Motor neuron (in vitro differentiated cells): Measurements from ENCODE around the gene SLC35G6. TPM values are rescaled to one million over a fixed set of nuclear protein-coding genes. Genes with fewer than 3 reads are reported as not detected.

Experiments used
- total RNA-seq, 8 experiments: library from RNA; unstranded; fragments of 300-600 nt; gene quantifications; 2 replicates each; pipeline versions ENCODE4 v1.2.3 to v1.2.4, GENCODE V29; 2022

The SLC35G6 gene
- total RNA-seq, 8 experiments from 2014 or later, result 0.49 to 1.9 (median 0.86) TPM

Other genes starting within 250 kb of the SLC35G6 start
- 10 to 100 TPM; 31.3 to 63.1 (median 40.6) TPM for gene DVL2, start 246.9 kb upstream of the SLC35G6 start, total RNA-seq
- 10 to 100 TPM; 25.2 to 63.1 (median 49.4) TPM for gene PHF23, start 242.0 kb upstream of the SLC35G6 start, total RNA-seq
- gene GABARAP, start 239.0 kb upstream of the SLC35G6 start, total RNA-seq, result 100 to 1,000 TPM; 336 to 734 (median 573) TPM
- 10 to 100 TPM; 36.5 to 94.1 (median 56.7) TPM for gene CTDNEP1, start 229.7 kb upstream of the SLC35G6 start, total RNA-seq
- gene ELP5, start 229.2 kb upstream of the SLC35G6 start, total RNA-seq, result 10 to 100 TPM; 30.5 to 62.7 (median 51.5) TPM
- 1 to 10 TPM in 4 of 8 experiments, under 1 TPM in 4; 0.32 to 3.7 (median 0.99) TPM for gene CLDN7, start 219.0 kb upstream of the SLC35G6 start, total RNA-seq
- gene SLC2A4, start 199.7 kb upstream of the SLC35G6 start, total RNA-seq, result 1 to 10 TPM in 1 of 8 experiments, under 1 TPM in 7; 0.20 to 1.4 (median 0.38) TPM
- 1 to 10 TPM in 3 of 8 experiments, under 1 TPM in 5; 0.09 to 2.4 (median 0.51) TPM for gene YBX2, start 186.8 kb upstream of the SLC35G6 start, total RNA-seq
- 100 to 1,000 TPM; 104 to 785 (median 231) TPM for gene EIF5A, start 173.8 kb upstream of the SLC35G6 start, total RNA-seq
- 10 to 100 TPM; 35.1 to 61.1 (median 52.0) TPM for gene GPS2, start 166.1 kb upstream of the SLC35G6 start, total RNA-seq
- gene NEURL4, start 152.1 kb upstream of the SLC35G6 start, total RNA-seq, result 10 to 100 TPM; 11.4 to 44.6 (median 27.1) TPM
- 10 to 100 TPM in 6 of 8 experiments, 1 to 10 TPM in 2; 4.9 to 36.4 (median 11.4) TPM for gene ACAP1, start 144.9 kb upstream of the SLC35G6 start, total RNA-seq
- 10 to 100 TPM in 1 of 8 experiments, 1 to 10 TPM in 7; 4.0 to 14.5 (median 6.1) TPM for gene KCTD11, start 129.3 kb upstream of the SLC35G6 start, total RNA-seq
- gene TMEM95, start 126.3 kb upstream of the SLC35G6 start, total RNA-seq, result under 1 TPM in 6 of 8 experiments, not detected in 2; 0.11 to 0.57 (median 0.32) TPM
- gene TNK1, start 100.4 kb upstream of the SLC35G6 start, total RNA-seq, result 1 to 10 TPM; 1.3 to 8.6 (median 2.4) TPM
- gene PLSCR3, start 86.9 kb upstream of the SLC35G6 start, total RNA-seq, result 10 to 100 TPM in 4 of 8 experiments, 1 to 10 TPM in 4; 3.8 to 24.8 (median 12.4) TPM
- 100 to 1,000 TPM in 7 of 8 experiments, 10 to 100 TPM in 1; 50.7 to 141 (median 111) TPM for gene TMEM256, start 77.3 kb upstream of the SLC35G6 start, total RNA-seq
- gene NLGN2, start 73.6 kb upstream of the SLC35G6 start, total RNA-seq, result 10 to 100 TPM in 7 of 8 experiments, 1 to 10 TPM in 1; 3.7 to 27.8 (median 18.1) TPM
- under 1 TPM in 1 of 8 experiments, not detected in 7; 1.00 TPM for gene SPEM1, start 61.1 kb upstream of the SLC35G6 start, total RNA-seq
- gene SPEM2, start 55.8 kb upstream of the SLC35G6 start, total RNA-seq, result under 1 TPM in 3 of 8 experiments, not detected in 5; 0.24 to 0.43 (median 0.40) TPM
- gene SPEM3, start 52.6 kb upstream of the SLC35G6 start, total RNA-seq, result 1 to 10 TPM in 1 of 8 experiments, under 1 TPM in 5, not detected in 2; 0.13 to 1.0 (median 0.32) TPM
- 1 to 10 TPM in 6 of 8 experiments, under 1 TPM in 2; 0.33 to 5.4 (median 1.7) TPM for gene TMEM102, start 46.0 kb upstream of the SLC35G6 start, total RNA-seq
- 10 to 100 TPM in 4 of 8 experiments, 1 to 10 TPM in 2, under 1 TPM in 2; 0.61 to 17.4 (median 7.1) TPM for gene FGF11, start 41.9 kb upstream of the SLC35G6 start, total RNA-seq
- gene CHRNB1, start 36.4 kb upstream of the SLC35G6 start, total RNA-seq, result 10 to 100 TPM in 1 of 8 experiments, 1 to 10 TPM in 7; 2.2 to 13.0 (median 8.0) TPM
- gene ZBTB4, start 1.8 kb upstream of the SLC35G6 start, total RNA-seq, result 10 to 100 TPM in 7 of 8 experiments, 1 to 10 TPM in 1; 9.8 to 36.2 (median 13.4) TPM
- gene POLR2A, start 2.9 kb downstream of the SLC35G6 start, total RNA-seq, result 100 to 1,000 TPM in 2 of 8 experiments, 10 to 100 TPM in 6; 26.0 to 137 (median 43.8) TPM
- 1 to 10 TPM in 3 of 8 experiments, under 1 TPM in 4, not detected in 1; 0.22 to 2.9 (median 0.93) TPM for gene TNFSF12, start 67.6 kb downstream of the SLC35G6 start, total RNA-seq
- gene TNFSF13, start 77.3 kb downstream of the SLC35G6 start, total RNA-seq, result 1 to 10 TPM; 1.2 to 8.1 (median 2.0) TPM
- 10 to 100 TPM; 37.9 to 75.0 (median 50.2) TPM for gene SENP3, start 80.5 kb downstream of the SLC35G6 start, total RNA-seq
- gene CD68, start 98.2 kb downstream of the SLC35G6 start, total RNA-seq, result 10 to 100 TPM in 1 of 8 experiments, 1 to 10 TPM in 4, under 1 TPM in 3; 0.58 to 15.7 (median 2.5) TPM
- gene MPDU1, start 102.4 kb downstream of the SLC35G6 start, total RNA-seq, result 100 to 1,000 TPM in 1 of 8 experiments, 10 to 100 TPM in 7; 36.6 to 109 (median 71.4) TPM
- gene SOX15, start 108.6 kb downstream of the SLC35G6 start, total RNA-seq, result 1 to 10 TPM; 1.4 to 3.9 (median 2.2) TPM
- 10 to 100 TPM; 33.0 to 53.4 (median 46.1) TPM for gene FXR2, start 133.5 kb downstream of the SLC35G6 start, total RNA-seq
- gene SAT2, start 146.4 kb downstream of the SLC35G6 start, total RNA-seq, result 100 to 1,000 TPM in 2 of 8 experiments, 10 to 100 TPM in 6; 66.9 to 115 (median 84.4) TPM
- gene SHBG, start 148.7 kb downstream of the SLC35G6 start, total RNA-seq, result 10 to 100 TPM in 1 of 8 experiments, 1 to 10 TPM in 4, under 1 TPM in 2, not detected in 1; 0.54 to 26.2 (median 1.7) TPM
- 10 to 100 TPM in 3 of 8 experiments, 1 to 10 TPM in 4, under 1 TPM in 1; 0.31 to 43.9 (median 8.4) TPM for gene ATP1B2, start 169.5 kb downstream of the SLC35G6 start, total RNA-seq
- gene TP53, start 206.0 kb downstream of the SLC35G6 start, total RNA-seq, result 100 to 1,000 TPM in 2 of 8 experiments, 10 to 100 TPM in 6; 11.6 to 136 (median 25.7) TPM
- gene WRAP53, start 207.0 kb downstream of the SLC35G6 start, total RNA-seq, result 10 to 100 TPM in 7 of 8 experiments, 1 to 10 TPM in 1; 6.9 to 20.1 (median 13.2) TPM
- gene EFNB3, start 223.8 kb downstream of the SLC35G6 start, total RNA-seq, result 100 to 1,000 TPM in 1 of 8 experiments, 10 to 100 TPM in 4, 1 to 10 TPM in 3; 1.2 to 490 (median 20.6) TPM
- 1 to 10 TPM in 2 of 8 experiments, under 1 TPM in 6; 0.25 to 4.4 (median 0.65) TPM for gene DNAH2, start 236.3 kb downstream of the SLC35G6 start, total RNA-seq